Naive thymus-derived CD4-positive, alpha-beta T cell (primary cell): ENCODE results near the gene TSLP. TPM values are rescaled to one million over a fixed set of nuclear protein-coding genes. Genes with fewer than 3 reads are reported as not detected.

ENCODE experiments used
- ATAC-seq: fragments of 150-1000 bp; cut with Tn5 transposase; 2 replicates; pipeline ENCODE4 v1.10.0; 2021; ENCODE audit warnings: mild to moderate bottlenecking, moderate library complexity
- CTCF ChIA-PET: fragments of 350-600 bp; sonication (Branson Sonifier 250); formaldehyde crosslinking; loops from one replicate; lab custom pipeline; 2021; ENCODE audit warnings: antibody characterized with exemption; lab: Charles Lee
- POLR2A ChIA-PET: fragments of 350-600 bp; sonication (Branson Sonifier 250); formaldehyde crosslinking; loops from one replicate; lab custom pipeline; 2021; ENCODE audit warnings: antibody characterized with exemption, inconsistent platforms; lab: Charles Lee
- DNase-seq, 9 donors: peaks; one replicate each; pipeline versions ENCODE4 v3.0.0 to v3.0.0-alpha.2; 2020 to 2022; ENCODE audit warnings: mixed read lengths in 1 of 9
- H3K27ac ChIP-seq: one replicate; pipeline ENCODE4 v1.7.0; 2013; ENCODE audit warnings: mild to moderate bottlenecking, low read depth, low read length, moderate library complexity
- H3K27me3 ChIP-seq, 2 donors: one replicate each; pipeline ENCODE4 v1.7.0; 2013; ENCODE audit warnings: low read length in 2 of 2, mild to moderate bottlenecking in 2 of 2, moderate library complexity in 2 of 2; ENCODE audit not compliant: control insufficient read depth in 2 of 2, insufficient read depth in 2 of 2
- H3K36me3 ChIP-seq, 3 experiments: 1 replicate in 2 of 3; 2 replicates in 1 of 3; pipeline ENCODE4 v1.7.0; 2013; ENCODE audit warnings: low read length in 3 of 3, mild to moderate bottlenecking in 3 of 3, moderate library complexity in 1 of 3; ENCODE audit not compliant: insufficient read depth in 3 of 3, control insufficient read depth in 2 of 3
- H3K4me1 ChIP-seq, 2 donors: one replicate each; pipeline ENCODE4 v1.7.0; 2013; ENCODE audit warnings: low read length in 2 of 2, mild to moderate bottlenecking in 2 of 2, moderate library complexity in 1 of 2; ENCODE audit not compliant: control insufficient read depth in 2 of 2, insufficient read depth in 2 of 2
- H3K4me3 ChIP-seq: 2 replicates; pipeline ENCODE4 v1.7.0; 2013; ENCODE audit warnings: mild to moderate bottlenecking, low read length
- H3K9me3 ChIP-seq, 3 experiments: 1 replicate in 2 of 3; 2 replicates in 1 of 3; pipeline ENCODE4 v1.7.0; 2013; ENCODE audit warnings: low read length in 3 of 3; ENCODE audit not compliant: control insufficient read depth in 2 of 3
- H3K27ac Mint-ChIP-seq, 9 donors: one replicate each; pipeline ENCODE4 v1.8.0; 2020 to 2022; ENCODE audit warnings: mixed read lengths in 9 of 9, mild to moderate bottlenecking in 8 of 9, moderate library complexity in 5 of 9, inconsistent platforms in 2 of 9
- H3K27me3 Mint-ChIP-seq, 5 donors: one replicate each; pipeline ENCODE4 v1.8.0; 2021 to 2022; ENCODE audit warnings: mixed read lengths in 5 of 5, mild to moderate bottlenecking in 1 of 5
- H3K36me3 Mint-ChIP-seq, 5 donors: one replicate each; pipeline ENCODE4 v1.8.0; 2020 to 2022; ENCODE audit warnings: mixed read lengths in 5 of 5, mild to moderate bottlenecking in 3 of 5, inconsistent platforms in 1 of 5
- H3K4me1 Mint-ChIP-seq, 7 donors: one replicate each; pipeline ENCODE4 v1.8.0; 2020 to 2022; ENCODE audit warnings: mixed read lengths in 7 of 7, mild to moderate bottlenecking in 3 of 7, inconsistent platforms in 1 of 7
- H3K4me3 Mint-ChIP-seq, 10 donors: one replicate each; pipeline ENCODE4 v1.8.0; 2020 to 2022; ENCODE audit warnings: mild to moderate bottlenecking in 10 of 10, mixed read lengths in 10 of 10, moderate library complexity in 6 of 10, inconsistent platforms in 2 of 10
- H3K9me3 Mint-ChIP-seq, 11 donors: one replicate each; pipeline ENCODE4 v1.8.0; 2020 to 2022; ENCODE audit warnings: mixed read lengths in 11 of 11, mild to moderate bottlenecking in 4 of 11, inconsistent platforms in 1 of 11, moderate library complexity in 1 of 11
- intact Hi-C, 2 donors: fragments of 100-400 bp; cut with micrococcal nuclease; formaldehyde crosslinking; loops; one replicate each; pipeline ENCODE4 v1.15.1; 2023
- polyA plus RNA-seq, 2 donors: library from polyadenylated mRNA; unstranded; fragments of 300-500 nt; fragmentation: Illumina TruSeq; gene quantifications; one replicate each; pipeline ENCODE4 v1.2.3, GENCODE V29; 2021
- total RNA-seq, 6 experiments: library from RNA in 5 of 6; stranded (reverse) in 5 of 6; gene quantifications; 1 replicate in 5 of 6; 2 replicates in 1 of 6; pipeline ENCODE4 v1.2.3 and lab custom pipeline; 2021 to 2026

TSLP gene
- total and polyA plus RNA-seq, 7 experiments from 2014 or later: 0.15 TPM; not detected in 6

- no peak overlapping the region for H3K4me3 ChIP-seq
- H3K4me1 ChIP-seq: no peaks in the 10 kb centered on the region
- DNase-seq (no peak), ATAC-seq (no peak)
- Mint-ChIP-seq H3K4me1 (peaks cover 0 to 9% (median 0%) of the 10 kb centered on the region in 7 donors), H3K36me3 (peaks cover 4 to 42% (median 20%) of the 10 kb centered on the region in 5 donors), H3K27ac (no peak overlapping the region), H3K4me3 (no peak overlapping the region), H3K27me3 (no peaks in the 10 kb centered on the region), H3K9me3 (no peaks in the 10 kb centered on the region)
- no peaks in the 10 kb centered on the region for H3K27me3 ChIP-seq
- ChIA-PET CTCF (no interaction called here), POLR2A (no interaction called here)
- intact Hi-C loops: no loop called here
- H3K9me3 ChIP-seq: no peaks in the 10 kb centered on the region
- no peak overlapping the region for H3K27ac ChIP-seq
- peaks cover 18 to 60% (median 32%) of the 10 kb centered on the region in 3 experiments for H3K36me3 ChIP-seq
Measured at GRCh38 chr5:111120911-111121310, 49.4 kb downstream of the TSLP start.

GRCh38 chr5:111121926-111122325 is 50.4 kb downstream of the TSLP start:
- peaks cover 9 to 51% (median 28%) of the 10 kb centered on the region in 5 donors for H3K36me3 Mint-ChIP-seq
- H3K27me3 Mint-ChIP-seq: no peaks in the 10 kb centered on the region
- ATAC-seq: no peak
- no peak overlapping the region for H3K27ac Mint-ChIP-seq
- Histone ChIP-seq H3K36me3 (peaks cover 18 to 69% (median 32%) of the 10 kb centered on the region in 3 experiments), H3K27me3 (no peaks in the 10 kb centered on the region), H3K27ac (no peak overlapping the region), H3K9me3 (no peaks in the 10 kb centered on the region), H3K4me1 (no peaks in the 10 kb centered on the region), H3K4me3 (no peak overlapping the region)
- no peaks in the 10 kb centered on the region for H3K9me3 Mint-ChIP-seq
- H3K4me3 Mint-ChIP-seq: no peak overlapping the region
- ChIA-PET POLR2A (no interaction called here), CTCF (interaction anchor here (0.6 kb wide), 1 partner anchor 133 kb away, joined by 4 read pairs; no protein-coding TSS in a partner anchor)
- intact Hi-C loops: no loop called here
- DNase-seq: no peak
- peaks cover 0 to 7% (median 0%) of the 10 kb centered on the region in 7 donors for H3K4me1 Mint-ChIP-seq

- ATAC-seq (no peak), DNase-seq (no peak)
- Histone ChIP-seq H3K36me3 (peaks cover 18 to 68% (median 27%) of the 10 kb centered on the region in 3 experiments), H3K4me1 (no peaks in the 10 kb centered on the region), H3K4me3 (no peak overlapping the region), H3K9me3 (no peaks in the 10 kb centered on the region), H3K27ac (no peak overlapping the region), H3K27me3 (no peaks in the 10 kb centered on the region)
- ChIA-PET CTCF (no interaction called here), POLR2A (no interaction called here)
- Mint-ChIP-seq H3K9me3 (no peaks in the 10 kb centered on the region), H3K27me3 (no peaks in the 10 kb centered on the region), H3K4me3 (no peak overlapping the region), H3K27ac (no peak overlapping the region), H3K4me1 (peaks cover 0 to 5% (median 0%) of the 10 kb centered on the region in 7 donors), H3K36me3 (peaks cover 9 to 52% (median 33%) of the 10 kb centered on the region in 5 donors)
- intact Hi-C loops: no loop called here
Measured at GRCh38 chr5:111122398-111122797, 50.9 kb downstream of the TSLP start.

GRCh38 chr5:111124793-111125192 is 53.3 kb downstream of the TSLP start:
- H3K27me3 Mint-ChIP-seq: no peaks in the 10 kb centered on the region
- H3K27ac Mint-ChIP-seq: no peak overlapping the region
- no peaks in the 10 kb centered on the region for H3K9me3 Mint-ChIP-seq
- ChIA-PET POLR2A (no interaction called here), CTCF (no interaction called here)
- Histone ChIP-seq H3K4me1 (no peaks in the 10 kb centered on the region), H3K27ac (no peak overlapping the region), H3K9me3 (no peaks in the 10 kb centered on the region), H3K27me3 (no peaks in the 10 kb centered on the region), H3K36me3 (peaks cover 18 to 52% (median 27%) of the 10 kb centered on the region in 3 experiments), H3K4me3 (no peak overlapping the region)
- H3K4me3 Mint-ChIP-seq: no peak overlapping the region
- DNase-seq: no peak
- no peak for ATAC-seq
- peaks cover 9 to 54% (median 29%) of the 10 kb centered on the region in 5 donors for H3K36me3 Mint-ChIP-seq
- intact Hi-C loops: no loop called here
- no peaks in the 10 kb centered on the region for H3K4me1 Mint-ChIP-seq

- no peak overlapping the region for H3K27ac Mint-ChIP-seq
- DNase-seq: no peak
Measured at GRCh38 chr5:111126896-111127295, 55.4 kb downstream of the TSLP start.

More at GRCh38 chr5:111126896-111127295, 55.4 kb downstream of the TSLP start:
- CTCF ChIA-PET: no interaction called here
- H3K27ac ChIP-seq: no peak overlapping the region
- Mint-ChIP-seq H3K27me3 (no peaks in the 10 kb centered on the region), H3K9me3 (no peaks in the 10 kb centered on the region), H3K36me3 (peaks cover 5 to 41% (median 20%) of the 10 kb centered on the region in 5 donors), H3K4me3 (no peak overlapping the region), H3K4me1 (no peaks in the 10 kb centered on the region)
- POLR2A ChIA-PET: no interaction called here
- H3K36me3 ChIP-seq: peaks cover 6 to 32% (median 12%) of the 10 kb centered on the region in 3 experiments
- no peak for ATAC-seq
- no peak overlapping the region for H3K4me3 ChIP-seq
- H3K4me1 ChIP-seq: no peaks in the 10 kb centered on the region
- no peaks in the 10 kb centered on the region for H3K27me3 ChIP-seq
- intact Hi-C loops: no loop called here
- H3K9me3 ChIP-seq: no peaks in the 10 kb centered on the region

Other genes with a start within 250 kb of the TSLP start
- gene WDR36, start 20.6 kb downstream of the TSLP start, total RNA-seq: 10 to 100 TPM; 24.8 to 37.4 (median 29.7) TPM
- 10 to 100 TPM; 24.4 to 30.8 TPM for gene WDR36, start 20.6 kb downstream of the TSLP start, polyA plus RNA-seq
- gene CAMK4, start 152.7 kb downstream of the TSLP start, total RNA-seq: 100 to 1,000 TPM; 118 to 366 (median 210) TPM
- gene CAMK4, start 152.7 kb downstream of the TSLP start, polyA plus RNA-seq: 100 to 1,000 TPM; 188 to 200 TPM